ENCODE data around the gene SEMA3C.

DNA sequence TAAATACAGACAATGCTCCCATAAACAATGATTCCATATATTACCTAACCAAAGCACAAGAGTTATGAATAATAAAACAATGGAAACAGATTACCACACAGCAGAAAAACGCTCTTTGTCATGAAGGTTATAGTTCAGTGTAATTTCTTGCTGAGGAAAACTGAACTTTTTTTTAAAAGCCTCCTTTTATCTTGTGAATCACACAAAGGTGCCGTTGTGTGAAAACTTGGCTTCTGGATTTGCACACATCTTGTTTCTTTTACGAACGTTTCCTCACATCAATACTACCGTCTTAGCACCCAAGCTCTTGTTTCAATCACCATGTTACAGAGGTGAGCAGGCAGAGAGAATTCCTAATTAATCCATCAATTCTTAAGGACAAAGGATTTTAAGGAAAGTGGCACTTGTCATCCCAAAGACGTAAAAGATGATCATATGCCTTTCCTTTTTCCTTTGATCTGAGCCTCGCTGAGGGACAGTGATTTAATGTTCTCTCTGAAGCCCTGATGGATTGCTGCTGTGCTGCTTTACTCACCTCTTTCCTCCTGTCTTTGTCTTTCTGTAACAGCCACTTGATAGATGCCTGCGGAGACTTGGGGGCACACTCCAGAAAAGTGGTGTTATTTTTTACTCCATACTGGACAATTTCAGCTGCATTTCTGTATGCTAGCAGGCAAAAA lies 170.3 kb downstream of the SEMA3C start:
- TF ChIP-seq POLR2A (IDR thresholded peaks at IDR 0.05; ENCODE audit: low read length) = no peak
- TF ChIP-seq GATA1 (IDR thresholded peaks at IDR 0.05; ENCODE audit: low read depth, low read length) = no peak
